ENCODE results near the gene COQ9.
"Not testable (repeated sequence)": the region's sequence is repeated elsewhere in the genome, so short reads cannot be mapped to it uniquely, and the experiment has no call there.

DNA sequence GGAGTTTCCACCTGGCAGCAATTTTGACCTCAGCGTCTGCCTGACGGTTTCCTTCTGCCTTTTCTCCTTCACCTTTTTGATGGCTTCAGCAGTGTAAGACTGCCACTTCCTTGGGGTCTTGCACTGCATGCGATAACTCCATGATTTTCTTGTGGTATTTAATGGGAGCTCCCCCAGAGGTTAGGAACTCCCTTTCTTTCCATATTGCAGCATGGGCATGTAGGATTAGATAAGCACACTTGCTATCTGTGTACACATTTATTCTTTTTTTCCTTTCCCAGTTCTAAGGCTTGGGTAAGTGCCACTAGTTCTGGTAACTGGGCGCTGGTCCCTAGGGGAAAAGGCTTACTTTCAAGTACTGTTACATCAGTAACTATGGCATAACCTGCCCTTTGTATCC, 49.8 kb upstream of the COQ9 start:
- TF ChIP-seq YY1 (IDR thresholded peaks at IDR 0.05; ENCODE audit: insufficient read depth, insufficient read length); SUZ12 (IDR thresholded peaks at IDR 0.05; ENCODE audit: extremely low read depth, insufficient read depth, insufficient read length): not testable (repeated sequence)

All from NT2/D1 (cell line).